BJ (cell line): ENCODE data around the gene KIAA1755. TPM values are rescaled to one million over a fixed set of nuclear protein-coding genes. Genes with fewer than 3 reads are reported as not detected.
A peak's percentile ranks its signal among the peaks of the same experiment; 100 is the strongest.

ENCODE experiments used
- CTCF ChIA-PET: fragments of 350-600 bp; formaldehyde crosslinking; extraction: SDS; loops from one replicate; lab custom pipeline; 2021; ENCODE audit warnings: antibody characterized with exemption, inconsistent platforms; lab: Yijun Ruan, JAX
- POLR2A ChIA-PET: fragments of 300-600 bp; sonication (Branson Sonifier 250); formaldehyde crosslinking; extraction: SDS; loops from one replicate; lab custom pipeline; 2021; ENCODE audit warnings: antibody characterized with exemption; lab: Charles Lee
- DNase-seq: peaks from one replicate; pipeline ENCODE4 v3.0.0-alpha.2; 2011; ENCODE audit warnings: low read depth
- H3K27me3 ChIP-seq: 2 replicates; pipeline ENCODE4 v1.6.0; 2011; ENCODE audit warnings: low read length; ENCODE audit not compliant: control insufficient read depth, insufficient read depth
- H3K36me3 ChIP-seq: 2 replicates; pipeline ENCODE4 v1.5.1; 2011; ENCODE audit warnings: low read length; ENCODE audit not compliant: control insufficient read depth, insufficient read depth
- H3K4me3 ChIP-seq: 2 replicates; pipeline ENCODE4 v1.5.1; 2011; ENCODE audit warnings: low read depth, mild to moderate bottlenecking, control low read depth, low read length
- polyA plus RNA-seq: library from polyadenylated mRNA; depleted of rRNA; stranded (reverse); fragments of >200 nt; gene quantifications from 2 replicates; pipeline ENCODE4 v1.2.3, GENCODE V29; 2011
- TF ChIP-seq, protein P1 (sequence below): IDR thresholded peaks from 2 replicates; pipeline ENCODE4 v1.5.1; 2011; ENCODE audit warnings: low read depth, mild to moderate bottlenecking, control low read depth, inconsistent platforms, low read length, moderate library complexity; ENCODE audit not compliant: insufficient read depth

KIAA1755 gene
- polyA plus RNA-seq, 1 experiment = 9.7 TPM

DNA sequence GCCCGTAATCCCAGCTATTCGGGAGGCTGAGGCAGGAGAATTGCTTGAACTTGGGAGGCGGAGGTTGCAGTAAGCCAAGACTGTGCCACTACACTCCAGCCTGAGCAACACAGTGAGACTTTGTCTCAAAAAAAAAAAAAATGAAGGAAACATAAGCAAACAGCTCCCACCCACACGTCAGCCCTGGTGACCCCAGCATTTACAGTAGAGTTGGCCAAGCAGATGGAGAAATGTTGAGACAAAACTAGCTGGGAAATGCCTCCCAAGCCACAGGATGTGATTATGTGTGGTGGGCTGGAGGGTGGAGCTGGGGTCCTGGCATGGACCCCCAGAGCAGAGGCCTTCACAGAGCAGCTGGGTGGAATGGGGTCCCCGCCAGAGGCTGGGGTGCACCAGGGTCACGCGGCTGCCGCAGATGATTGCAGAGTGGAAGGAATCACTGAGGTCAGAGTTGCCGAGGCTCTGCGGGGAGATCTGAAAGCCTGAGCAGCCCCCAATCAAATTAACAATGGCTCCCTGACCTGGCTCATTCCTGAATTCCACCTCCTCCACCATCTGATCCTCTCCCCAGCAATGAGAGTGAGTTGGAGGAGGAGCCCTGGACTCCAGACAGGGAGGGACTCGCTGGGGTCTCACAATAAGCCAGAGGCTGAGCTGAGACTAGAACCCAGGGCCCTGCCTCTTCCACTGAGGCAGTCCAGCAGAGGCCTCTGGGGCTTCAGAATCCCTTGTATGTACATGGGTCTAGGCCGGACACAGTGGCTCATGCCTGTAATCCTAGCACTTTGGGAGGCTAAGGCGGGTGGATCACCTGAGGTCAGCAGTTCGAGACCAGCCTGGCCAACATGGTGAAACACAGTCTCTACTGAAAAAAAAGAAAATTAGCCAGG lies 60.8 kb downstream of the KIAA1755 start:
- CTCF ChIA-PET = interaction anchor here (0.6 to 1.5 kb wide), 3 partner anchors 14 to 970 kb away, joined by 3 to 5 read pairs (median 3); no protein-coding TSS in a partner anchor

DNA sequence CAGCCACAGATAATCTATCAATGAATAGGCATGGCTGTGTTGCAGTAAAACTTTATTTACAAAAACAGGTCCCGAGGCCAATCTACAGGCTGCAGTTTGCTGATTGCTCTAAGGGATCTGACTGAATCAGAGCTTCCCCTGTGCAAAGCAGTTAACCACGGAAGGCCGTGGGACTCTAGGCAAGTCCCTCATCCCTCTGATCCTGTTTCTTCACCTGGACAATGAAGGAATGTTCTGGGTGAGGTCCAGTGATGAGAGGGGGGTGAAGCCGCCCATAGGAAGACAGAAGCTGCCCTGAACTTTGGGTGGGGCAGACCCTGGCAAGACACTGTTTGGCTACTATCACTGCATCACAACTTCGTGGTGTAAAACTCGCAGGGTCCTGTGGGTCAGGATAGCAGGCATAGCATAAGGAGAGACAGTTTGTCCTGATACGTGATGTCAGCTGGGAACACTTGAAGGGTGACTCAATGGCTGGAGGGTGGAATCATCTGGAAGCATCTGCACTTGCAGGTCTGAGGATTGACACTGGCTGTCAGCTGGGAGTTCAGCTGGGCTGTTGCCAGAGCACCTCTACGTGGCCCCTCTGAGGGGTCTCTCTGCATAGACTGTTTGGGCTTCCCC lies 62.2 kb downstream of the KIAA1755 start:
- Histone ChIP-seq H3K27me3 (no peaks in the 10 kb centered on the region), H3K4me3 (no peak overlapping the region), H3K36me3 (no peaks in the 10 kb centered on the region)
- DNase-seq = no peak
- POLR2A ChIA-PET = interaction anchor here (0.7 kb wide), 1 partner anchor 20 kb away, joined by 3 read pairs; no protein-coding TSS in a partner anchor
- CTCF ChIA-PET = interaction anchor here (0.8 to 3.9 kb wide), 6 partner anchors 9 to 137 kb away, joined by 3 to 19 read pairs (median 3); no protein-coding TSS in a partner anchor
- TF ChIP-seq, protein P1, sequence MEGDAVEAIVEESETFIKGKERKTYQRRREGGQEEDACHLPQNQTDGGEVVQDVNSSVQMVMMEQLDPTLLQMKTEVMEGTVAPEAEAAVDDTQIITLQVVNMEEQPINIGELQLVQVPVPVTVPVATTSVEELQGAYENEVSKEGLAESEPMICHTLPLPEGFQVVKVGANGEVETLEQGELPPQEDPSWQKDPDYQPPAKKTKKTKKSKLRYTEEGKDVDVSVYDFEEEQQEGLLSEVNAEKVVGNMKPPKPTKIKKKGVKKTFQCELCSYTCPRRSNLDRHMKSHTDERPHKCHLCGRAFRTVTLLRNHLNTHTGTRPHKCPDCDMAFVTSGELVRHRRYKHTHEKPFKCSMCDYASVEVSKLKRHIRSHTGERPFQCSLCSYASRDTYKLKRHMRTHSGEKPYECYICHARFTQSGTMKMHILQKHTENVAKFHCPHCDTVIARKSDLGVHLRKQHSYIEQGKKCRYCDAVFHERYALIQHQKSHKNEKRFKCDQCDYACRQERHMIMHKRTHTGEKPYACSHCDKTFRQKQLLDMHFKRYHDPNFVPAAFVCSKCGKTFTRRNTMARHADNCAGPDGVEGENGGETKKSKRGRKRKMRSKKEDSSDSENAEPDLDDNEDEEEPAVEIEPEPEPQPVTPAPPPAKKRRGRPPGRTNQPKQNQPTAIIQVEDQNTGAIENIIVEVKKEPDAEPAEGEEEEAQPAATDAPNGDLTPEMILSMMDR = no peak

More for the DNA sequence above, 60.8 kb downstream of the KIAA1755 start:
- H3K4me3 ChIP-seq = no peak overlapping the region
- POLR2A ChIA-PET = no interaction called here
- no peaks in the 10 kb centered on the region for H3K27me3 ChIP-seq
- TF ChIP-seq, protein P1 = no peak
- no peaks in the 10 kb centered on the region for H3K36me3 ChIP-seq
- DNase-seq = no peak

DNA sequence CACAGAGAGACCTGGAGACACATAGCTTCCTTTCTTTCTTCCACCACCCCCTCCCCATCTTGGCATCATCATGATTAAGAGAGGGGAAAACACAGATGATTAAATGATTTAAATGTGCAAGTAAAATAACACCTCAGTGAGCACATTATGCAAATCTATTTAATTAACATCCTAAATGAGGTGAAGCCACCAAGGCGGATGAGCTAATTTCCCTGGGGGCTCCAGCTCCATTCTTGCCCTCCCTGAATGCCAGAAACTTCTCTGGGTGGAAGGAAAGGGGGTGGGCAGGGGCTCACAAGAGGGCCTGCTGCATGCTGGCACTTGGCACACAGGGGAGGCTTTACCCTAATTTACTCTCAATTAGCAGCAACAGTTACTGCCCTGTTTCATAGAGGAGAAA lies 62.9 kb downstream of the KIAA1755 start:
- no peaks in the 10 kb centered on the region for H3K36me3 ChIP-seq
- no peaks in the 10 kb centered on the region for H3K27me3 ChIP-seq
- ChIA-PET POLR2A (interaction anchor here (0.7 kb wide), 1 partner anchor 21 kb away, joined by 3 read pairs; no protein-coding TSS in a partner anchor), CTCF (interaction anchor here (0.9 to 3.9 kb wide), 5 partner anchors 10 to 88 kb away, joined by 3 to 19 read pairs (median 3); no protein-coding TSS in a partner anchor)
- no peak overlapping the region for H3K4me3 ChIP-seq
- TF ChIP-seq, protein P1 = no peak
- DNase-seq = no peak

DNA sequence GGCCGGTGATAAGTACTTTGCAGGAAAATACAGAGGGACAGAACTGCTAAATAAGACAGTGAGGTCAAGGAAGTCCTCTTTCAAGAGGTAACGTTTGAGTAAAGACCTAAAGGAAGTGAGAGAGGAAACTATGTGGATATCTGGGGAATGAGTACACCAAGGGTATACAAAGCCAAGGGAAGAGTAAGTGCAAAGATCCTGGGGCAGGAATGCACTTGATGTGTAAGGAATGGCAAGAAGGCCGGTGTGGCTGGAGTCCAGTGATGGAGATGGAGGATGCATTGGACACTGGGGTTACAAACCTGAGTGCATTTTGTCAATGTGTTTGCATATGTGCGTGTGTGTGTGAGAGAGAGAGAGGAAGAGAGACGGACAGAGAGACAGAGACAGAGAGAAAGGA lies 63.3 kb downstream of the KIAA1755 start:
- TF ChIP-seq, protein P1 = no peak
- DNase-seq = no peak
- no peak overlapping the region for H3K4me3 ChIP-seq
- POLR2A ChIA-PET = no interaction called here
- H3K36me3 ChIP-seq = no peaks in the 10 kb centered on the region
- no peaks in the 10 kb centered on the region for H3K27me3 ChIP-seq
- CTCF ChIA-PET = interaction anchor here (0.9 to 3.9 kb wide), 6 partner anchors 10 to 124 kb away, joined by 3 to 19 read pairs (median 5); no protein-coding TSS in a partner anchor

DNA sequence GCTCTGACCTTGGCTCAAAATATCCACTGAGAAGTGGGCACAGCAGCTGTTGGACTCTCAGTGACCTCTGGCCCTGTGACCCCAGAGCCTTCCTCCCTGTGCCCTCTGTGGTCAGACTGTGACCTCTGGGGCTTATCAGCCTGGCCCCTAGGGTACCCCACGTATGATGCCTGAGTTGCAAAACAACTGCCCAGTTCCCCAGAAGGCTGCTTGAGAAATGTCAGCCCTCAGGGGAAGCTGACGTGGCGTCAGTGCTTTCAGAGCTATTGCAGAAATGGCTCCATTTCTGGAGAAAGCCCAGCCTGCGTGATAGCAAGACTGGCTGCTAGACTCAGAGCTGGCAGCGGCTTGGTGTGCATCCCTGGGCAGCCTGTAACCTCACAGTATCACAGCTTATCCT lies 63.9 kb downstream of the KIAA1755 start:
- ChIA-PET POLR2A (no interaction called here), CTCF (interaction anchor here (0.9 to 3.9 kb wide), 7 partner anchors 9 to 123 kb away, joined by 3 to 19 read pairs (median 4); no protein-coding TSS in a partner anchor)
- no peak overlapping the region for H3K4me3 ChIP-seq
- H3K36me3 ChIP-seq = no peaks in the 10 kb centered on the region
- H3K27me3 ChIP-seq = no peaks in the 10 kb centered on the region
- TF ChIP-seq, protein P1 = no peak
- DNase-seq = peak; percentile 75
